ENCODE results near the gene CALHM6. TPM values are rescaled to one million over a fixed set of nuclear protein-coding genes. Genes with fewer than 3 reads are reported as not detected.
A peak's percentile ranks its signal among the peaks of the same experiment; 100 is the strongest.
"Not testable (repeated sequence)": the region's sequence is repeated elsewhere in the genome, so short reads cannot be mapped to it uniquely, and the experiment has no call there.

CALHM6 gene
- total RNA-seq, 1 donor from 2014 or later: 1.6 TPM

- peak; percentile 69 for DNase-seq (ENCODE audit: low read depth)
Observed at GRCh38 chr6:116476002-116476678, 15.0 kb downstream of the CALHM6 start.

- no peak for DNase-seq (ENCODE audit: low read depth)
Observed at GRCh38 chr6:116482780-116483179, 21.6 kb downstream of the CALHM6 start.

GRCh38 chr6:116483616-116484015 lies 22.4 kb downstream of the CALHM6 start:
- no peak for DNase-seq (ENCODE audit: low read depth)

GRCh38 chr6:116485559-116486184 lies 24.5 kb downstream of the CALHM6 start:
- DNase-seq (ENCODE audit: low read depth): no peak

- no peak for DNase-seq (ENCODE audit: low read depth)
Observed at GRCh38 chr6:116491610-116492330, 30.6 kb downstream of the CALHM6 start.

DNA sequence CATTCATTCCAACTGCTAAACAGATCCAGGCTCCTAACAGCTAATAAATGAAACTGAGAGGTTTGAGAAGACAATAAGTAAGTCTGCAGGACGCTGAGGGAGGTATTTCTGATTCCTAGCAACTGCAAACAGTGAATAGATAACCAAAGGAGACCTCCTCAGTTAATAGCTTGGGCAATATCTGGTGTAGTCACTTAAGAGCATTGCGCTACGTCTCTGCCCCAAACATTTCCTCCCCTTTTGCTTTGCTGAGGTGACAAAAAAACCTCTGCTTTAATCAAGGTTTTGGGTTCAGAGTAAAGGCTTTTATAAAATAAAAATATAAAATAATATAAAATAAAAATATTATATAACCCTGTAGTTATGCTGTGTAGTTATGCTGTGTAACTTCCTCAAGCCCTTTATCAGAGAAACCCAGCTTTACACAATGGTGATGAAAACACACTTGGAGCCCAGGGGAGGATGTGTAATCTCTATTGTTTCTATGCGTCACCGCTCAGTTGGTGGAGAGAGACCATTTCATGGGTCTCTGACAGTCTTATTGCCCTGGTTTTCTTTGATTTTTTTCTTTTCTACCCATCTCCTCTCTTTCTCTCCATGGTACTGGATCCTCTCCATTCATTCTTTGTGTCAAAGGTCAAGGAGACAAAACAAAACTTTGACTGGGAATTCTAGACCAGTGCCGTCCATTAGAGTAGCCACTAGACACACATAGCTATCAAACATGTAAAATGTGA lies 31.3 kb downstream of the CALHM6 start:
- DNase-seq (ENCODE audit: low read depth): no peak

DNA sequence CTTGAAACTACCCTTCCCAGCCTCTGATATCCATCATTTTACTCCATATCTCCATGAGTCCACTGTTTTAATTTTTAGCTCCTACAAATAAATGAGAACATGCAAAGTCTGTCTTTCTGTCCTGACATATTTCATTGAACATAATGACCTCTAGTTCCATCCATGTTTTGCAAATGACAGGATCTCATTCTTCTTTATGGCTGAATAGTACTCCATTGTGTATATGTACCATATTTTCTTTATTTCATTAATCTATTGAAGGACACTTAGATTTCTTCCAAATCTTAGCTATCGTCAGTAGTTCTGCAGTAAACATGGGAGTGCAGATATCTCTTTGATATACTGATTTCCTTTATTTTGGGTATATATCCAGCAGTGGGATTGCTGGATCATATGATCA lies 34.0 kb downstream of the CALHM6 start:
- DNase-seq (ENCODE audit: low read depth): not testable (repeated sequence)

GRCh38 chr6:116497113-116497676 lies 36.0 kb downstream of the CALHM6 start:
- no peak for DNase-seq (ENCODE audit: low read depth)

DNA sequence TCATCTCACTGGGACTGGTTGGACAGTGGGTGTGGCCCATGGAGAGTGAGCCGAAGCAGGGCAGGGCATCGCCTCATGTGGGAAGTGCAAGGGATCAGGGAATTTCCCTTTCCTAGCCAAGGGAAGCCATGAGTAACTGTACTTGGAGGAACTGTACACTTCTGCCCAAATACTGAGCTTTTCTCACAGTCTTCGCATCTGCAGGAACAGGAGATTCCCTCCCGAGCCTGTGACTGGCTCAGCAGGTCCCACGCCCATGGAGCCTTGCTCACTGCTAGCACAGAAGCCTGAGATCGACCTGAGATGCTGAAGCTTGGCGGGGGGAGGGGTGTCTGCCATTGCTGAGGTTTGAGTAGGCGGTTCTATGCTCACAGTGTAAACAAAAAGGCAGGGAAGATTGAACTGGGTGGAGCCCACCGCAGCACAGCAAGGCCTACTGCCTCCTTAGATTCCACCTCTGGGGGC lies 39.8 kb downstream of the CALHM6 start:
- DNase-seq (ENCODE audit: low read depth): peak; percentile 41

GRCh38 chr6:116507324-116507723 lies 46.1 kb downstream of the CALHM6 start:
- DNase-seq (ENCODE audit: low read depth): no peak

DNA sequence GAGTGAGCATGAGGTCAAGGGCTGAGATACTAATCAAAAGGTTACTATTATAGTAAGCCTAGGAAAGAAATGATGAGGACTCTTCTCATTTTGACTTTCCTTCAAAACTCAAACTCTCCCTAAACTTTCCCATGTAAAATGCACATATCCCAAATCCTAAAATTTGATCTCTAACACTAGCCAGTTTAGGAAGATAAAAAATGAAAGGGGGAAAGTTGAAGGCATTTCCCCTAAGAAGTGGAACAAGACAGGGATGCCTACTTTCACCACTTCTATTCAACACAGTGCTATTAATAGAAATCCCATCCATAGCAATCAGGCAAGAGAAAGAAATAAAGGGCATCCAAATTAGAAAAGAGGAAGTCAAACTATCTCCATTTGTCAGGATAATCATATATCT lies 47.4 kb downstream of the CALHM6 start:
- DNase-seq (ENCODE audit: low read depth): no peak

DNA sequence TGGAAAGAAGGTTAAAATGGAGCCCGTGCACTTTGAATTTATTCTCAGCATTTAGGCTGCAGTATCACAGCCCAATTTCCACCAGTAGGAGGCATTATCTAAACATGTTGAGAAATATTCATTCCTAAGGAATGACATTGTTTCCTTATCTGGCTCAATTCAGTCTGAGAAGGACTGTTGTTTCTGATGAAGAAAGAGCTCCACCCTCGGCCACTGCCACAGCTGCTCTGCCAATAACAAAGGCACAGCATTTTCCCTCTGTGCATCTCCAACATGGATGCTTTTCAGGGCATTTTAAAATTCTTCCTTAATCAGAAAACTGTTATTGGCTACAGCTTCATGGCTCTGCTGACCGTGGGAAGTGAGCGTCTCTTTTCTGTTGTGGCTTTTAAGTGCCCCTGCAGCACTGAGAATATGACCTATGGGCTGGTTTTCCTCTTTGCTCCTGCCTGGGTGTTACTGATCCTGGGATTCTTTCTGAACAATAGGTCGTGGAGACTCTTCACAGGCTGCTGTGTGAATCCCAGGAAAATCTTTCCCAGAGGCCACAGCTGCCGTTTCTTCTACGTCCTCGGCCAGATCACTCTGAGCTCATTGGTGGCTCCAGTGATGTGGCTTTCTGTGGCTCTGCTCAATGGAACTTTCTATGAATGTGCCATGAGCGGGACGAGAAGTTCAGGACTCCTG lies 50.4 kb downstream of the CALHM6 start, which contains the start of gene CALHM5:
Gene CALHM5, plus strand, starts transcription at position 216 of the 687 bp plus-strand sequence. Its CDS starts 58 bp downstream, at position 274.
- DNase-seq (ENCODE audit: low read depth): peak; percentile 83

- no peak for DNase-seq (ENCODE audit: low read depth)
Observed at GRCh38 chr6:116512111-116512559, 51.0 kb downstream of the CALHM6 start.

DNA sequence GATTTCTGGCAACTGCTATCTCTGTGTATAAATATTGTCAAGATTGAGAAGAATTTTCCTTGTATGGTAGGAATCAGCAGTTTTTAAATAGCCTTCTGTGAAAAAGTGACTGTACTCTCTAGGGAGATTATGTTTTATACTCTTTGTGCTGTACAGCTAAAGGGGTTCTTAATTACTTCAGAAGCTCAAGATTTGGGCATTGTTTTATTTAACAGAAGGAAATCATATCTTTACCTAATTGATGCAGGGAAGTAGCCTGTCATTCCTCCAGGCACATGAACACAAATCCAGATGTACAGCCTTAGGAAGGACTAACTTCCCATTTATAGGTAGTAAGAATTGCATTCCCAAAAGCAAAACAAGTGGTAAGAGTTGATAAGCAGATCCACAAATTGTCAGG lies 51.6 kb downstream of the CALHM6 start:
- DNase-seq (ENCODE audit: low read depth): no peak

Other genes starting within 250 kb of the CALHM6 start
- gene TSPYL4, start 207.3 kb upstream of the CALHM6 start, total RNA-seq: 3.3 and 11.8 TPM in 2 replicates
- 102 and 115 TPM in 2 replicates for gene TSPYL1, start 181.4 kb upstream of the CALHM6 start, total RNA-seq
- gene DSE, start 90.4 kb upstream of the CALHM6 start, total RNA-seq: 149 and 161 TPM in 2 replicates
- 0.17 and 0.40 TPM in 2 replicates for gene CALHM5, start 50.3 kb downstream of the CALHM6 start, total RNA-seq
- gene TRAPPC3L, start 84.3 kb downstream of the CALHM6 start, total RNA-seq: not detected in 2 replicates
- not detected in 2 replicates for gene CALHM4, start 92.4 kb downstream of the CALHM6 start, total RNA-seq
- 23.4 and 26.2 TPM in 2 replicates for gene RWDD1, start 110.1 kb downstream of the CALHM6 start, total RNA-seq
- gene RSPH4A, start 155.1 kb downstream of the CALHM6 start, total RNA-seq: 1.5 TPM in 1 of 2 replicates, not detected in the other
- 19.4 and 26.0 TPM in 2 replicates for gene ZUP1, start 207.4 kb downstream of the CALHM6 start, total RNA-seq
- 11.9 and 14.8 TPM in 2 replicates for gene KPNA5, start 219.8 kb downstream of the CALHM6 start, total RNA-seq

Measured in renal cortical epithelial cell (primary cell).